GM12873 (cell line): ENCODE results near the gene MECP2.

Experiments used
- CTCF ChIP-seq: IDR thresholded peaks from 2 replicates; pipeline ENCODE4 v1.5.1; 2012; ENCODE audit warnings: low read depth, mild to moderate bottlenecking, moderate library complexity, low read length, control low read depth; ENCODE audit not compliant: insufficient read depth; ENCODE audit errors: missing control alignments

Gene MECP2

GRCh38 chrX:154136627-154137161 lies 39.2 kb upstream of the MECP2 start:
- peak; percentile 71 for TF ChIP-seq CTCF

GRCh38 chrX:154135458-154136229 lies 38.1 kb upstream of the MECP2 start:
- no peak for TF ChIP-seq CTCF

- no peak for TF ChIP-seq CTCF
Observed at GRCh38 chrX:154132366-154132765, 34.8 kb upstream of the MECP2 start.

- TF ChIP-seq CTCF: no peak
Observed at GRCh38 chrX:154131955-154132354, 34.4 kb upstream of the MECP2 start.

- no peak for TF ChIP-seq CTCF
Observed at GRCh38 chrX:154126101-154126500, 28.6 kb upstream of the MECP2 start.

GRCh38 chrX:154125391-154126040 lies 28.0 kb upstream of the MECP2 start:
- TF ChIP-seq CTCF: no peak
